ENCODE data around the gene PAIP2B.

DNA sequence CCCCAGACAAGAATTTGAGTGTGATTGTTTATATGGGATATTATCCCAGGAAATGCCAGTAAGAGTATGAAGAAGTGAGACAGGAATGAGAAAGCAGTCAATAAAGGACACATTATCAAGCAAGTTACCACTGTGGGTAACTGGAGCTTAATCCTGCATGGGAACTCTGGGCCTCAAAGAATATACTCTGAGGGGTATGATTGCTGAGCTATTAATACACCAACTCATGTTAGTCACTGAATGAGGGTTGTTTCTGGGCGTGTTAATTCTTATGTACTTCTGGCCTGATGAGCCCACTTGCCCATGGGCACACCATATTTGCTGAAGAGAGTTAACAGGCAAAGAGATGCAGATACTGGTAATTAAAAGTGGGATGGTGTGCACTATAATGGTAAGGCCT lies 26.6 kb upstream of the PAIP2B start:
- TF ChIP-seq, protein P1, sequence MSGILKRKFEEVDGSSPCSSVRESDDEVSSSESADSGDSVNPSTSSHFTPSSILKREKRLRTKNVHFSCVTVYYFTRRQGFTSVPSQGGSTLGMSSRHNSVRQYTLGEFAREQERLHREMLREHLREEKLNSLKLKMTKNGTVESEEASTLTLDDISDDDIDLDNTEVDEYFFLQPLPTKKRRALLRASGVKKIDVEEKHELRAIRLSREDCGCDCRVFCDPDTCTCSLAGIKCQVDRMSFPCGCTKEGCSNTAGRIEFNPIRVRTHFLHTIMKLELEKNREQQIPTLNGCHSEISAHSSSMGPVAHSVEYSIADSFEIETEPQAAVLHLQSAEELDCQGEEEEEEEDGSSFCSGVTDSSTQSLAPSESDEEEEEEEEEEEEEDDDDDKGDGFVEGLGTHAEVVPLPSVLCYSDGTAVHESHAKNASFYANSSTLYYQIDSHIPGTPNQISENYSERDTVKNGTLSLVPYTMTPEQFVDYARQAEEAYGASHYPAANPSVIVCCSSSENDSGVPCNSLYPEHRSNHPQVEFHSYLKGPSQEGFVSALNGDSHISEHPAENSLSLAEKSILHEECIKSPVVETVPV (CRISPR knock-in tag; IDR thresholded peaks at IDR 0.05) = no peak
- TF ChIP-seq, protein P2, sequence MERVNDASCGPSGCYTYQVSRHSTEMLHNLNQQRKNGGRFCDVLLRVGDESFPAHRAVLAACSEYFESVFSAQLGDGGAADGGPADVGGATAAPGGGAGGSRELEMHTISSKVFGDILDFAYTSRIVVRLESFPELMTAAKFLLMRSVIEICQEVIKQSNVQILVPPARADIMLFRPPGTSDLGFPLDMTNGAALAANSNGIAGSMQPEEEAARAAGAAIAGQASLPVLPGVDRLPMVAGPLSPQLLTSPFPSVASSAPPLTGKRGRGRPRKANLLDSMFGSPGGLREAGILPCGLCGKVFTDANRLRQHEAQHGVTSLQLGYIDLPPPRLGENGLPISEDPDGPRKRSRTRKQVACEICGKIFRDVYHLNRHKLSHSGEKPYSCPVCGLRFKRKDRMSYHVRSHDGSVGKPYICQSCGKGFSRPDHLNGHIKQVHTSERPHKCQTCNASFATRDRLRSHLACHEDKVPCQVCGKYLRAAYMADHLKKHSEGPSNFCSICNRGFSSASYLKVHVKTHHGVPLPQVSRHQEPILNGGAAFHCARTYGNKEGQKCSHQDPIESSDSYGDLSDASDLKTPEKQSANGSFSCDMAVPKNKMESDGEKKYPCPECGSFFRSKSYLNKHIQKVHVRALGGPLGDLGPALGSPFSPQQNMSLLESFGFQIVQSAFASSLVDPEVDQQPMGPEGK (CRISPR knock-in tag; IDR thresholded peaks at IDR 0.05; ENCODE audit: borderline replicate concordance) = no peak
- TF ChIP-seq BACH2 (CRISPR knock-in tag; IDR thresholded peaks at IDR 0.05; ENCODE audit: borderline replicate concordance) (no peak), ZFP3 (CRISPR knock-in tag; IDR thresholded peaks at IDR 0.05) (no peak), ZFP30 (CRISPR knock-in tag; IDR thresholded peaks at IDR 0.05) (no peak), ISL1 (CRISPR knock-in tag; IDR thresholded peaks at IDR 0.05) (no peak), SNAI2 (CRISPR knock-in tag; IDR thresholded peaks at IDR 0.05) (no peak), CSDC2 (CRISPR knock-in tag; IDR thresholded peaks at IDR 0.05) (no peak), ZNF565 (CRISPR knock-in tag; conservative IDR thresholded peaks at IDR 0.05; ENCODE audit: low read depth) (no peak), ZC3H10 (CRISPR knock-in tag; IDR thresholded peaks at IDR 0.05) (no peak), RARB (CRISPR knock-in tag; IDR thresholded peaks at IDR 0.05) (no peak)
- TF ChIP-seq, protein P3, sequence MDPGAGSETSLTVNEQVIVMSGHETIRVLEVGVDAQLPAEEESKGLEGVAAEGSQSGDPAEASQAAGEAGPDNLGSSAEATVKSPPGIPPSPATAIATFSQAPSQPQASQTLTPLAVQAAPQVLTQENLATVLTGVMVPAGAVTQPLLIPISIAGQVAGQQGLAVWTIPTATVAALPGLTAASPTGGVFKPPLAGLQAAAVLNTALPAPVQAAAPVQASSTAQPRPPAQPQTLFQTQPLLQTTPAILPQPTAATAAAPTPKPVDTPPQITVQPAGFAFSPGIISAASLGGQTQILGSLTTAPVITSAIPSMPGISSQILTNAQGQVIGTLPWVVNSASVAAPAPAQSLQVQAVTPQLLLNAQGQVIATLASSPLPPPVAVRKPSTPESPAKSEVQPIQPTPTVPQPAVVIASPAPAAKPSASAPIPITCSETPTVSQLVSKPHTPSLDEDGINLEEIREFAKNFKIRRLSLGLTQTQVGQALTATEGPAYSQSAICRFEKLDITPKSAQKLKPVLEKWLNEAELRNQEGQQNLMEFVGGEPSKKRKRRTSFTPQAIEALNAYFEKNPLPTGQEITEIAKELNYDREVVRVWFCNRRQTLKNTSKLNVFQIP (CRISPR knock-in tag; IDR thresholded peaks at IDR 0.05; ENCODE audit: borderline replicate concordance, low read depth) = no peak
- TF ChIP-seq, protein P4, sequence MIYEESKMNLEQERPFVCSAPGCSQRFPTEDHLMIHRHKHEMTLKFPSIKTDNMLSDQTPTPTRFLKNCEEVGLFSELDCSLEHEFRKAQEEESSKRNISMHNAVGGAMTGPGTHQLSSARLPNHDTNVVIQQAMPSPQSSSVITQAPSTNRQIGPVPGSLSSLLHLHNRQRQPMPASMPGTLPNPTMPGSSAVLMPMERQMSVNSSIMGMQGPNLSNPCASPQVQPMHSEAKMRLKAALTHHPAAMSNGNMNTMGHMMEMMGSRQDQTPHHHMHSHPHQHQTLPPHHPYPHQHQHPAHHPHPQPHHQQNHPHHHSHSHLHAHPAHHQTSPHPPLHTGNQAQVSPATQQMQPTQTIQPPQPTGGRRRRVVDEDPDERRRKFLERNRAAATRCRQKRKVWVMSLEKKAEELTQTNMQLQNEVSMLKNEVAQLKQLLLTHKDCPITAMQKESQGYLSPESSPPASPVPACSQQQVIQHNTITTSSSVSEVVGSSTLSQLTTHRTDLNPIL (CRISPR knock-in tag; IDR thresholded peaks at IDR 0.05; ENCODE audit: low read depth) = no peak

Measured in SK-N-SH treated with all-trans-retinoic acid at 6 μM for 48 hours (cell line).